Subcutaneous preadipocyte (primary cell): ENCODE results near the gene SNCA. TPM values are rescaled to one million over a fixed set of nuclear protein-coding genes. Genes with fewer than 3 reads are reported as not detected.

Source experiments
- total RNA-seq: library from RNA; depleted of rRNA; stranded (reverse); fragments of >200 nt; gene quantifications from 2 replicates; pipeline ENCODE4 v1.2.3, GENCODE V29; 2012

The SNCA gene
- total RNA-seq, result 0.37 TPM in 1 of 2 replicates, not detected in the other

DNA sequence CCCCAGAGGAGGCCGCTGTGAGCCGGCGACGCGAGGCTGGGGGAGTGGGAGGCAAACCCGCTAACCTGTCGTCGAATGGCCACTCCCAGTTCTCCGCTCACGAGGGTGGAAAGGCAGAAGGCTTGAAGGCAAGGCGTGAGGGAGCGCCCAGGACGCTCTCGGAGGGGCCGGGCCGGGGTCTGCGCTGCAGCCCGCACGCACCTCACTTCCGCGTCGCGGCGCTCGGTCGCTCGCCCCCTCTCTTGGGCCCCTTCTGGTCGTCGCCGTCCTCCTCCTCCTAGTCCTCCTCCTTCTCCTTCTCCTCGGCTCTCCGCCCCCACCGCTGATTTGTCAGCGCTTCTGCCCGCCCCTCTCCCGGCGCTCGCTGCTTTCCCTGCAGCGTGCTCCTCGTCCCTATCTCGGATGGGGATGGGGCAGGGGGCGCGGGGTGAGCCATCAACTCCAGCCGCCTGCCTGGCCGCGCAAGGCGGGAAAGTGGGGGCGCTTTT lies at the start of gene SNCA:
SNCA (minus strand) TSS at position 265 of the 488 bp plus-strand sequence. CDS start 1,494 bp downstream, outside the sequence.

Other genes with a start within 250 kb of the SNCA start
- not detected in 2 replicates for gene MMRN1, start 57.7 kb upstream of the SNCA start, total RNA-seq